MM.1S (cell line): ENCODE data around the gene AMH.
A peak's percentile ranks its signal among the peaks of the same experiment; 100 is the strongest.

Source experiments
- DNase-seq: peaks from one replicate; pipeline ENCODE4 v3.0.0-alpha.2; 2015
- H2AFZ ChIP-seq: fragments of 300-600 bp; sonication (generic); 2 replicates; pipeline ENCODE4 v1.6.0; 2016; ENCODE audit warnings: antibody characterized with exemption, low read length
- H3F3A ChIP-seq: fragments of 300-600 bp; sonication (generic); 2 replicates; pipeline ENCODE4 v1.6.1; 2016; ENCODE audit warnings: mild to moderate bottlenecking, antibody characterized with exemption, low read length, moderate library complexity, mixed read lengths; ENCODE audit not compliant: insufficient read depth
- H3K27ac ChIP-seq: fragments of 300-600 bp; sonication (generic); 2 replicates; pipeline ENCODE4 v1.5.1; 2016; ENCODE audit warnings: mild to moderate bottlenecking, low read length
- H3K27me3 ChIP-seq: fragments of 300-600 bp; sonication (generic); replicated peaks from 2 replicates; pipeline ENCODE4 v1.6.0; 2016; ENCODE audit warnings: low read length; ENCODE audit not compliant: insufficient read depth
- H3K36me3 ChIP-seq: fragments of 300-600 bp; sonication (generic); replicated peaks from 2 replicates; pipeline ENCODE4 v1.6.1; 2016; ENCODE audit warnings: mild to moderate bottlenecking, low read length, mixed read lengths; ENCODE audit not compliant: insufficient read depth
- H3K4me1 ChIP-seq: fragments of 300-600 bp; sonication (generic); 2 replicates; pipeline ENCODE4 v1.6.1; 2016; ENCODE audit warnings: low read length, mixed read lengths
- H3K4me2 ChIP-seq: fragments of 300-600 bp; sonication (generic); 2 replicates; pipeline ENCODE4 v1.6.0; 2016; ENCODE audit warnings: low read depth, low read length
- H3K4me3 ChIP-seq: fragments of 300-600 bp; sonication (generic); 2 replicates; pipeline ENCODE4 v1.5.1; 2016; ENCODE audit warnings: low read length, mixed read lengths
- H3K79me2 ChIP-seq: fragments of 300-600 bp; sonication (generic); 2 replicates; pipeline ENCODE4 v1.6.1; 2016; ENCODE audit warnings: mixed run types, low read length, mixed read lengths
- H3K9ac ChIP-seq: fragments of 300-600 bp; sonication (generic); 2 replicates; pipeline ENCODE4 v1.6.1; 2016; ENCODE audit warnings: low read length, mixed read lengths
- H3K9me2 ChIP-seq: fragments of 300-600 bp; sonication (generic); replicated peaks from 2 replicates; pipeline ENCODE4 v1.6.1; 2016; ENCODE audit warnings: mild to moderate bottlenecking, low read length, mixed read lengths; ENCODE audit not compliant: insufficient read depth
- H3K9me3 ChIP-seq: fragments of 300-600 bp; sonication (generic); replicated peaks from 2 replicates; pipeline ENCODE4 v1.6.1; 2016; ENCODE audit warnings: mild to moderate bottlenecking, low read length, mixed read lengths; ENCODE audit not compliant: insufficient read depth
- H4K20me1 ChIP-seq: fragments of 300-600 bp; sonication (generic); 2 replicates; pipeline ENCODE4 v1.6.1; 2016; ENCODE audit warnings: mild to moderate bottlenecking, low read length, moderate library complexity, mixed read lengths; ENCODE audit not compliant: insufficient read depth
- EZH2 ChIP-seq: fragments of 300-600 bp; sonication (generic); optimal IDR thresholded peaks from 2 replicates; pipeline ENCODE3; 2017; ENCODE audit warnings: low read depth, mild to moderate bottlenecking, antibody characterized with exemption, low read length, mixed read lengths
- EZH2phosphoT487 ChIP-seq: fragments of 300-600 bp; sonication (generic); IDR thresholded peaks from 2 replicates; pipeline ENCODE4 v1.6.1; 2018; ENCODE audit warnings: antibody characterized with exemption, low read length
- TF ChIP-seq, protein P1 (sequence below): fragments of 300-600 bp; sonication (generic); IDR thresholded peaks from 2 replicates; pipeline ENCODE4 v1.5.1; 2016; ENCODE audit warnings: antibody characterized with exemption, low read length, mixed read lengths

AMH gene

GRCh38 chr19:2255112-2255845 is 6.2 kb downstream of the AMH start:
- Histone ChIP-seq H3K79me2 (peaks cover 64% of the 10 kb centered on the region), H4K20me1 (no peaks in the 10 kb centered on the region), H3K9me3 (no peaks in the 10 kb centered on the region), H3K4me3 (peak overlapping the region; percentile 70), H2AFZ (0 out of 2 replicates have a peak overlapping the region, but pooled peaks have one; percentile 19), H3K4me2 (peak overlapping the region; percentile 85), H3K9ac (peak overlapping the region; percentile 96), H3F3A (peaks cover 25% of the 10 kb centered on the region), H3K36me3 (0 out of 2 replicates have a peak, but pooled peaks cover 5% of the 10 kb centered on the region), H3K27ac (peak overlapping the region; percentile 95), H3K4me1 (peaks cover 35% of the 10 kb centered on the region), H3K9me2 (no peaks in the 10 kb centered on the region), H3K27me3 (no peaks in the 10 kb centered on the region)
- peak; percentile 90 for DNase-seq
- TF ChIP-seq, protein P1, sequence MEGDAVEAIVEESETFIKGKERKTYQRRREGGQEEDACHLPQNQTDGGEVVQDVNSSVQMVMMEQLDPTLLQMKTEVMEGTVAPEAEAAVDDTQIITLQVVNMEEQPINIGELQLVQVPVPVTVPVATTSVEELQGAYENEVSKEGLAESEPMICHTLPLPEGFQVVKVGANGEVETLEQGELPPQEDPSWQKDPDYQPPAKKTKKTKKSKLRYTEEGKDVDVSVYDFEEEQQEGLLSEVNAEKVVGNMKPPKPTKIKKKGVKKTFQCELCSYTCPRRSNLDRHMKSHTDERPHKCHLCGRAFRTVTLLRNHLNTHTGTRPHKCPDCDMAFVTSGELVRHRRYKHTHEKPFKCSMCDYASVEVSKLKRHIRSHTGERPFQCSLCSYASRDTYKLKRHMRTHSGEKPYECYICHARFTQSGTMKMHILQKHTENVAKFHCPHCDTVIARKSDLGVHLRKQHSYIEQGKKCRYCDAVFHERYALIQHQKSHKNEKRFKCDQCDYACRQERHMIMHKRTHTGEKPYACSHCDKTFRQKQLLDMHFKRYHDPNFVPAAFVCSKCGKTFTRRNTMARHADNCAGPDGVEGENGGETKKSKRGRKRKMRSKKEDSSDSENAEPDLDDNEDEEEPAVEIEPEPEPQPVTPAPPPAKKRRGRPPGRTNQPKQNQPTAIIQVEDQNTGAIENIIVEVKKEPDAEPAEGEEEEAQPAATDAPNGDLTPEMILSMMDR = peak; percentile 31
- TF ChIP-seq EZH2phosphoT487 = no peak

DNA sequence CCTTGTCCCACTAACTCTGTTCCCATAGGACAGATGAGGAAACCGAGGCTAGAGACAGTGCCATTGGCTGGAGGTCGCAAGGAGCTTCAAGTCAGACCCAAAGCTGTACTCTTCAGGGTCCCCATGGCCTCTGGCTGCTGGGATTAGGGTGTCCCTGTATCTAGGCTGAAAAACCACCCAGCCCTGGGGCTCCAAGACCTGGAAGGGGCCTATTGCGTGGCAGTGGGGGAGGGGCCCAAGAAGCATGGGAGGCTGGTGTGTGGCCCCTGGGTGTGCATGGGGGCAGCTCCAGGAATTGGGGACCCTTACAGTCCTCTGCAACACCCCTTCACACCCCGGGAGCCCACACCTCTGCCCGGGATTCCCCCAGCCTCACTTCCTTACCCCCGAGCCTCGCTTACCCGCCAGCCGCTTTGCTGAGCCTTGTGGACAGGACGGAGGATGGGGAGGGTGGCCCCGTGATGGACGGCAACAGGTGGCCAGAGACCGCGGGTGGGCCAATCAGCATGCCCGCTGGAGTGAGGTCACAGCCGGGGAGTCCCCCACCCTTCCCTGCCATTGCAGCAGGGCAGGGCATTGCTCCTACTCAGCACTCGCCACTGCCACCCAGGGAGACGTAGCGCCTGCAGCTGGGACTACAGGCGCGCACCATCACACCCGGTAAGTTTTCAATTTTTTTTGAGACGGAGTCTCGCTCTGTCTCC is 7.0 kb downstream of the AMH start, which contains the start of gene JSRP1:
TSS of gene JSRP1 (minus strand) at position 436 of the 704 bp plus-strand sequence. CDS start 1,103 bp downstream, outside the sequence.
- peaks cover 71% of the 10 kb centered on the region for H3K79me2 ChIP-seq
- H3K4me1 ChIP-seq = peaks cover 40% of the 10 kb centered on the region
- 0 out of 2 replicates have a peak within 1 kb of the TSS, but pooled peaks have one; percentile 19 for H2AFZ ChIP-seq
- H3K27ac ChIP-seq = peak within 1 kb of the TSS; percentile 95
- H3K27me3 ChIP-seq = no peaks in the 10 kb centered on the region
- H3K4me2 ChIP-seq = peak within 1 kb of the TSS; percentile 85
- peak within 1 kb of the TSS; percentile 96 for H3K9ac ChIP-seq
- TF ChIP-seq EZH2 = no peak
- TF ChIP-seq, protein P1 = peak; percentile 24
- H4K20me1 ChIP-seq = no peaks in the 10 kb centered on the region
- no peaks in the 10 kb centered on the region for H3K9me2 ChIP-seq
- H3F3A ChIP-seq = peaks cover 28% of the 10 kb centered on the region
- H3K4me3 ChIP-seq = peak within 1 kb of the TSS; percentile 70
- no peaks in the 10 kb centered on the region for H3K9me3 ChIP-seq
- DNase-seq = peak; percentile 92
- H3K36me3 ChIP-seq = 0 out of 2 replicates have a peak, but pooled peaks cover 5% of the 10 kb centered on the region

- Histone ChIP-seq H3K9me3 (no peaks in the 10 kb centered on the region), H3K9me2 (no peaks in the 10 kb centered on the region), H3K79me2 (peaks cover 54% of the 10 kb centered on the region), H4K20me1 (no peaks in the 10 kb centered on the region), H3K4me3 (no peak overlapping the region), H3K36me3 (no peaks in the 10 kb centered on the region), H3F3A (peaks cover 33% of the 10 kb centered on the region), H2AFZ (no peak overlapping the region), H3K4me2 (peak overlapping the region; percentile 4; the same call in 1 of the 2 replicates), H3K4me1 (peaks cover 42% of the 10 kb centered on the region), H3K27ac (peak overlapping the region; percentile 90; the same call in 1 of the 2 replicates), H3K9ac (no peak overlapping the region; the same call in 1 of the 2 replicates), H3K27me3 (no peaks in the 10 kb centered on the region)
- DNase-seq = peak; percentile 6
- no peak for TF ChIP-seq EZH2
- no peak for TF ChIP-seq EZH2phosphoT487
- TF ChIP-seq, protein P1 = no peak
Observed at GRCh38 chr19:2259336-2259735, 10.2 kb downstream of the AMH start.
